Mucosa of gallbladder (tissue), 1 donor: ENCODE data around the gene JARID2. TPM values are rescaled to one million over a fixed set of nuclear protein-coding genes. Genes with fewer than 3 reads are reported as not detected.

Experiments used
- DNase-seq: peaks from one replicate; pipeline ENCODE4 v3.0.0-alpha.2; 2020; ENCODE audit warnings: low spot score
- total RNA-seq: library from RNA; stranded (reverse); gene quantifications from one replicate; pipeline ENCODE4 v1.2.1, GENCODE V29; 2021
- donor health status: DM: no; HTN: no; CAD: no.

JARID2 gene
- total RNA-seq, 1 donor from 2014 or later, result 10.7 TPM

DNA sequence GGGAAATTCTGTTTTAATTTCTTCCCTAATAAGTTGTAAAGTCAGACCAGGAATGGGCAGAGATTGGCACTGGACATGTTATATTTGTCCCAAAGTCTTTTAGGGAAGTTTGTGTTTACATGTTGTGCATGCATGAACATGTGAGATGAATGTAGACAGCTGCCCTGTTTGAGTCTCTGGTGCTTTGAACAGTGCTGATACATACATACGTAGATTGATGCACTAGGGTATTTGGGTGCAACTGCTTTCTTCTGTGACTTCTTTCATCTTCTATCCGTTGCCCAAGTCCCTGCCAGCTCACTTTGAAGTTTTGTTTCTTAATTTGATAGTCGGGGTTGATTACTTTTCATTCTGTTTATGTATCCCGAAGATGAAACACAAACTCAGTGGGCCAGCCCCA lies 216.4 kb downstream of the JARID2 start:
- DNase-seq, result no peak

DNA sequence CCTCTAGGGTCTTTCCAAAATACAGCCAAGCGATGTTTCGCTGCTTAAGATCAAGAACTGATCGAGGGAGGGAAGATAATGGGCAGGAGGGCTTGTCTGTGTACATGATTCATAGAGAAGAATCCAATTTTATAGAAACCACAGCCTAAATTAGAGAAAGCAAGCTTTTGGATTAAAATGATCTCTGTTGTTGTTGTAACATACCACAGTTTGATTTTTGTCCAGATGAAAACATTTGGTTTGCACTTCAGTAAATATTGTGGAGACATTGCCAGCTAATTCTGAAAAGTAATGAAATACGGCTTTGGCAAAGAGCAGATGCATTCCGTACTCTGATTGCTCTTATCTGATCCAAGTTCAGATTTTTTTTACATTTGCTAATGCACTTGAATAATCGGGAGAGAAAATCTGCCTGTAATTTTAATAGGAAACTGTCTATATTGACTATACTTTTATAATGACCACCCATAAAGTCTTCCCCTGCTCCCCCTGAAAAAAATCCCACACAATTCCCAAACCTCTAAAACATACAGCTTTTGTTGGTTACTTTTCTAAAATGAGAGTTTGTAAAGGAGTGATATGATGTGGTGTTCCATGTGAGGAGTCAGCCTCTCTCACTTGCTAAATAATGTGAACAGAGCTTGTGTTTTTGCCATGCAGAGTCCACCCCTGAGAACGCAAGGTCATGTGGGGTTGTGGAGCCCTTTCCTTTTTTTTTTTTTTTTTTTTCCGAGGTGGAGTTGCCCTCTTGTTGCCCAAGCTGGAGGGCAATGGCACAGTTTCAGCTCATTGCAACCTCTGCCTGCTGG lies 217.1 kb downstream of the JARID2 start:
- DNase-seq, result no peak

DNA sequence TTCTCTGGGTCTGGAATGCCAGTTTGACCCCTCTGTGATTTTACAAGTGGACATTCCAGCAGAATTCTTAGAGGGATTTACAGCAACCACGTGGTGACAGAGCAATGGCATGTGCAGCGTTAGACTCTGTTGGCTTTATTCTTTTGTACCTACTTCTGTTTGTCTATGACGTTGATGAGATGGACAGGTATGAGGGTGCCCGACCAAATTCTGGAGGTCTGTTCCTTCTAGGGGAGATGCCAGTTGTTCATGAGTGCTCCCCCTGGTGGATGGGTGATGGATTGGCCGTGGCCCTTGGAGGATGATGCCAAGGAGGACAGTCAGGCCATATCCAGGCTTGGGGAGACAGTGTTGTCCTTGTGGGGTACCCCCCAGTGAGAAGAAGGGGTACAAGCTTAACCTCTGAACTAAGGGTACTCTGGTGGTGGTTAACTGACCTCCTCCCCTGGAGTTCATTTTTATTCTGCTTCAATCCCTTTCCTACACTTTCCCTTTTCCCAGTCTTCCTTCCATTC lies 218.4 kb downstream of the JARID2 start:
- DNase-seq, result no peak

DNA sequence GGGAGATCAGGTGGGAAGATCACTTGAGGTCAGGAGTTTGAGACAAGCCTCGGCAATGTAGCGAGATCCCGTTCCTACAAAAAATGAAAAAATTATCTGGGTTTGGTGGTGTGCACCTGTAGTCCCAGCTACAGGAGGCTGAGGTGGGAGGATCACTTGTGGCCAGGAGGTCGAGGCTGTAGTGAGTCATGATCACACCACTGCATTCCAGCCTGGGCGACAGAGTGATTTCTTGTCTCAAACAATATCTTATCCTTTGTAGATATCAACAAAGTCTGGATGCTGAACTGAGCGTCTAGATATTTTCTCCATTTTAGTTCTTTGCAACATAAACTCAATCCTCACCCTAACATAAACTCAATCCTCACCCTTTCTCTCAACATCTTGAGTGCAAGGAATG lies 219.3 kb downstream of the JARID2 start:
- no peak for DNase-seq

DNA sequence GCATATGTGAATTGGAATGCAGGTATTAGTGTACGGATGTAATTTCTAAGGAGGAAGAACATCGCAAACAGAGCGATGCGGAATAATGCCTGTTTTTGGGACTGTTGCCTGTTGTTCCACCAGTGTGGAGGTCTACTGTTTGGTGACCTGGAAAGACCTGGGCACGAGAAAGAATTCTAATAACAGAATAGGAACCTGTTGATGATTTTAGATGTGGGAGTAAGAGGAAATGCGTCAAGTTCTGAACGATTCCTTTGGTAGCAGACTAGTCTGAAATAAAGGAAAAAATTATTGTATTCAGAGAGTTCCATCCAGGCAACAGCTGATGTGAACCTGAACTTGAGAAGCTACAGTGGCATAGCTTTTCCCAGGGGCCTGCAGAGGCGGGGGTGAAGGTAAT lies 224.9 kb downstream of the JARID2 start:
- no peak for DNase-seq

DNA sequence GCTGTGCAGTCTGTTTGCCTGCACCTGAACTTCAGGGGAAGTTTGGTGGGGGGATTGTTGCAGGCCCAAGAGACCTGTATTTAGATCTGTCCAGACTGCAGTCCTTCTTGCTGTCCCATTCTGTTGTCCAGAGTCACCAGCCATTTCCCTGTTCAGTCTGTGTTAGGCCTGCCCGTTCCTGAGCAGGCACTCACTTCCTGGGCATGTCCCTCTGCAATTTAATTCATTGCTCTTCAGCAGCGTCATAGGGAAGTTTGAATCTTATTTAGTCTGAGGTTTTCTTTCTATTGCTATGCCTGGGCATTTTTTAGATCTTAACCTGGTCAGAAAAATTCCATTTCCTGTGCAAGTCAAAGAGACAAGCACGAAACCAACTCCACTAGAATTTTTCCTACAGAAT lies 226.8 kb downstream of the JARID2 start:
- no peak for DNase-seq

DNA sequence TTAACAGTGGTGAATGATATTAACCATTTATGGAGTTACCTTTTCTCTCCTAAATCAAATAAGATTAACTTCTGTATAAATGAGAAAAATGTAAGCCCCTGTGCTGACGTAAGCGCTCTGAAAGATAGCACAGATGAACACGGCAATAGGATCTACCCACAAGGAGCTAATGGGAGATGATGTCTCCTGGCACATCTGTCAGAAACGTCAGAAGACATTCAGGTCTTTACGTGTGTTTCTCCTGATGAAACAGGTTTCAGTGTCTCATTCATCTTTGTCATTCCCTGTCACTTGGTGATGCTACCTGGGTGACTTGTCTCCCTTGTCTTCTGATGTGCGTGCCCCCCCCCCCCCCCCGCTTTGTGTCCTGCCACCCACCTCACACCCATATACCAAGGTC lies 227.3 kb downstream of the JARID2 start:
- no peak for DNase-seq

DNA sequence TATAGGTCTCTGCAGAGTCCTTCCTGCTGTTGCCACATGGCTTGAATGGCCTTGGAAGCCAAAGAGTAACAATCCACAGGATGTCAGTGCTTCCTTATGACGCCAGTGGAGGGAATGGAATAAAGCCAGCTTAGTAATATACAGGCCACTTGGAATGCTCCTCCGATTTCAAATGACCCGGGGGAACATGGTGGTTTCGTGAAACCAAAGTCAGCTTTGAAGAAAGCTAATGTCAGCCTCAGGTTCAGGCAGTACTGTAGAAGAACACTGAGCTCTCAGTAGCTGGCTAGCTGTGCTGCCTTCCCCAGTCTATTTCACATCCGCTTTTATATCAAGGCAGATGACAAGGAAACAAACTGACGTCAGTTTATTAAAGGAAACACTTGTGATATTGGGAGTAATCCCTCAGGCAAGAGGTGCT lies 227.9 kb downstream of the JARID2 start:
- no peak for DNase-seq

DNA sequence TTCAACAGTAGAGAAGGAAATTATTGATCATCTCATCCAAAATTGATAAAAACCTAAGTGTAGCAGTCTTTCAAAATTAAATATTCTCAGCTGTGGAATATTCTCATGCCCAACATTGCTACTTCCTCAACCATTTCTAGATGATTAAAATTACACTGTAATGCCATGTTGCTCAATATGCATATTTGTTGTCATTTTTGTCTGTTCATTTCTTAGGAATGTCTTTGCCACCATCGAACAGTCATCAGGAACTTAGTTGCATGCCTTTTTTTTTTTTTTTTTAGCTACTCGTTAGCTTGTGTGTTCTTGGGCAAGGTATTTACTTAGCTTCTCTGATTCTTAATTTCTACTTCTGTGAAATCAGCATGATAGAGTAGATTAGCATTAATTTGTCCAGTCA lies 228.3 kb downstream of the JARID2 start:
- no peak for DNase-seq

DNA sequence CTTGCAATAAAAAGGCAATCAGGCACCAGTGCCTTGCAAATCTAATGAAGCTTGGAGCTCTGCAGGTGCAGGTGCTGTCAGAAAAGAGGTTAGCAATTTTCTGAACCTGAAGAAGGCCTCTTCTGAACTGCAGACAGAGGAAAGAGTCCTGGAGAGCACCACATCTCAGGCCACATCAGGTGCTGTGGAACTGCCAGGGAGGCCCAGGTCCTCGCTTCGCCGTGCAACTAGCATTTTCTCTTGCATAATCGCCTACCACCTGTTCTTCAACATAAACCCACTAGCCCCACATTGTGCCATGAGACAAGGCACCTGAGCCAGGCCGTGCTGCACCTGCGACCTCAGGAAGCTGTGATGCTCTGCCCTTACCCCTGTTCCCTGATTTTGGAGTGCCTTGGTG lies 229.4 kb downstream of the JARID2 start:
- DNase-seq, result no peak

DNA sequence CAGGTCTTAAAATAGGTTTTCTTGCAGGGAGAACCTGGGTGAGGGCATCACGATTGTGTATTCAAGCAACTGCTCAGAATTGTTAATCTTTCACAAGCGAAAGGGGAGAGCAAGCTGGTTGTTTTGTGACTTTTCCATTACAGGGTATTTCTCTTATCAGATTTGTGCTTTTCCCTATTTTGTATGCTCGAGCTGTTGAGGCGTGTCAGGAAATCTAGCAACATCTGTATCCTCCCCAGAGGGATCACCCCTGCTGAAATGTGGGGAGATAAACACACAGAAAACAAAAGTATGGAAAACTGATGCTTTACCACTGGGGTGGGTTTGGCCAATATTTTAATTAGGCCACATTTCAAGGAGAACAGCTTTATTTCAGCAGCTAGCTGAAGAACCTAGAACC lies 230.0 kb downstream of the JARID2 start:
- no peak for DNase-seq

DNA sequence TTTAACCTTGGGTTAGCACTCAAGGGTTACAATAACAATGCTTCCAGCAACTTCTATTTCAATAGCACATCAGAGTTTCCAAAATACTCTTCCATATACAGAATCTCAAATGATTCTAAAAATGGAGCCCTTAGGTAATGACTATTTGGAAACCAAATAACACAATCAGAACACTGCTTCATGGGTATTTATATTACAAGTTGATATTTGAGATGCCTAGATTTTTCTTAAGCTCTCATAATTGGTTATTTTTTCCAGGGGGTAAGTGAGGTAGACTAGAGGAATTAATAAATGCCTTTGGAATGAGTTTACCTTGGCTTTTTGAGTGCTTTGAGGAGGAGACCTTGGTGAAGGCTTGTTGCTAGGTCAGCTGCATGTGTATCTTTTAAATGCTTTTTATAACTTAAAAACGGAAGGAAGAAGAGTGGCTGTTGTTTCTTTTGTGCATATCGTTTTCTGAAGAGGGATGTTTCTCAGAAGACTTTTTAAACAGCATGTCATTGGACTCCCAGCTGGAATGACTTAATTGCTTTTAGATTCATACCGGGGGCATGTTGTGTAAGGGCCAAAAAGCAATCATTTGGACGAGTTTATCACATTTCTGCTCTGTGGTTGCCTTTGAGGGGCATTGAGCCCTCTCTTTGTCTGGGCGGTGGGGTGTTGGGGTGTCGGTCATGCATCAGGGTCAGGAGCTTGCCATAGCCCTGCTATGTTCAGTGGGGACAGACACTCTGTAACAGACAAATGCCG lies 230.9 kb downstream of the JARID2 start:
- DNase-seq, result no peak

DNA sequence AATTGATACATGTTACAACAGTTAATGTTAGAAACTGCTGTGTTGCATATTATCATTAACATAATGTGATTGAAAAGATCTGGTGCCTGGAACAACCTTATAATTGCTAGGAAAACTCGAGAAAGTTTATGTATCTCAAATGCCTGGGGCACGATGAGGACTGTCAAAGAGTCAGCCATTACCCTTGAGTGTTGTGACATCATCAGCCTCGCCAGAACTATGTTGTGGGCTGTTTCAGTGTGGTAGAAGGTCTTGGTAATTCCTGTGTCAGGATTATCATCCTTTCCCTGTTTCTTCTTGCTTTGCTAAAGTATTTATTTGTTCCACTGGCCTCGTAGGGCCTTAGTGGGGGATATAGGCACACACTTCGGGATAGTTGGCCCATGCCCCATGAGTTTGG lies 231.9 kb downstream of the JARID2 start:
- no peak for DNase-seq

DNA sequence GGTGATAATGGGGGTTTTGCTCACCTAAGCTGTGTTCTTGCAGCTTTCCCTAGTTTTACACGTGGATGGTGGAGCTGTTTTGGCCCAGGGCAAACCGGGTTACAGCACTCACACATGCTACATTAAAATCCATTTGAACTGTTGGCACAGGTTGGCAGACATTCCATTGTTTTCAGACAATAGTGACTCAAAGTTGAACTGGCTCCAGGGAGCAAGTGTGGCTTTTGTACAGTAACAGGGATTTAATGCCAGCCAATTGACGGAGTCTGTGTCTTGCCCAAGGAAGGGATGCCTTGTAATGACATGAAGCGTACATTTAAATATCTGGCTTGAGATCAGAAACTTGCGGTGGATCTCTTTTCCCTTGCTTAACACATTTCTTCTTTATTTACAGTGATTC lies 233.9 kb downstream of the JARID2 start:
- DNase-seq, result peak; percentile 41

DNA sequence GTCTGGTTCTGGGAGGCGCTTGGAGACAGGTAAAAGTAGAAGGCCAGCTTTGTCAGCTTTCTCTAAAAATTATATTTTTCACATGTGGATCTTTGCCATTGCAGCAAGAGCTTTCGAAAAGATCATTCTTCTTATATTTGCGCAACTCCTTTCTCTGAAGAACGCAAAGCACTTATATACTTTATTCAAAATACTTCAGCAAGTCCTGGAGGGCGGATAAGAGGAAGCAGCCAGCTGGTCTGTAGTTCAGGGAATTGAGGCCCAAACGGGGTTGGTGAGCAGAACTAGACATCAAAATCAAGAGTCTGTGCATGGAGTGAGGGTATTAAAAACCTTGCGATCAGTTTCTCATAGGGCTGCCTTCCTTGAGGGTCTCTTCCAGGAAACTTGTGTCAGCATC lies 234.7 kb downstream of the JARID2 start:
- DNase-seq, result no peak

DNA sequence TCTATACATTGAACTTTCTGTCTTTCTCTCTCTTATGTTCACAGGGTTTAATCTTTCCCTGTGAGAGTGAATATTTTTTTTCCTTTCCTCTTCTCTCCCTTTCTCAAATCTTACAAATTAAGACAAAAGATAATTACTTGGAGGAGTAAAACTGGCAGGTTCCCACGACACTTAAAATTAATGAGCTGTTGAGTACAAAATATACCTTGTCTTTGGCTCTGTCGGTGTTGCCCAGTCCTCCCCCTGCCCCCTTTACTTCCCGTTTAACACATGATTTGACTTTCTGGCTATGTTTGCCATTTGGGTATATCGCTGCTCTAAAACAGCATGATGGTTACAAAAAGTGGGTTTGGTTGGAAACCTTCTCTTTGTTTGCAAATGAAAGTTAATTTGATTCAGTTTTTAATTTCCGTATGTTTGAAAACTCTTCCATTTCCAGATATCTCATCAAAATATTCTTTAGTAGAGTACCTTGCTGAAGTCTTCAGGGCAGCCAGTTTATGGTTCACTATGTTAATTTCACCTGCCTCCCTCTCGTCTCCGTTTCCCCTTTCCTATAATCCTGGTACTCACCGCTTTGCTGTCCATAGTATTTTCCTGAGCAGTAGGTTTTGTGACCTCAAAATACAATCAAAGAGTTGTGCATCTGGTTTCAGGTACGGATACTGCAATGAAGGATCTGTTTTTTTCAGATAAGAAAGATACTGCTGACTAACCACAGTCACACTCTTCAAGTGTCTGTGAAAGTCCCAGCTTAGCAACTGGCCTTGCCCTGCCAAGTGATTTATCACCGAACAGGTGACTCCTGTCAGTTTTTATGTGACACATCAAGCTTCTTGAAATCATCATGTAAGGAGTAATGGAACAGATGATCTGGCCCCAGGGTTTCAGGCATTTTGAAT lies 235.8 kb downstream of the JARID2 start:
- no peak for DNase-seq

DNA sequence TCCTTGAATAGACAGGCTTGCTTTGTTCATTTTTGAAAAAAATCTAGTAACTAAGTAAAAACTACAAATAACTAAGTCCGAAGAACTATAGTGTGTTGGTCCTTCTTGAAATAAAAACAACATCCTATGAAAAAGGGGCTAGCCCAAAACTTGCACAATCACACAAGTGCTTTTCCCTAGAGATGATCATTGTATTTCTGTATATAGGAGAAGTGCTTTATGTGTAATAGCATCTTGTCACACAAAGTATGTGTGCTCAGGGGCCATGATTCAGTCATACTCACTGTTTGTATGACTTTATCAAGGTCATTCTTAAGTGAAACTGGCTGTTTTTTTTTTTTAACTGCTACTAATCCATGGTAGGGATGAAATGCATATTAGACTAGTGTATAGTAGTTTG lies 237.2 kb downstream of the JARID2 start:
- no peak for DNase-seq

DNA sequence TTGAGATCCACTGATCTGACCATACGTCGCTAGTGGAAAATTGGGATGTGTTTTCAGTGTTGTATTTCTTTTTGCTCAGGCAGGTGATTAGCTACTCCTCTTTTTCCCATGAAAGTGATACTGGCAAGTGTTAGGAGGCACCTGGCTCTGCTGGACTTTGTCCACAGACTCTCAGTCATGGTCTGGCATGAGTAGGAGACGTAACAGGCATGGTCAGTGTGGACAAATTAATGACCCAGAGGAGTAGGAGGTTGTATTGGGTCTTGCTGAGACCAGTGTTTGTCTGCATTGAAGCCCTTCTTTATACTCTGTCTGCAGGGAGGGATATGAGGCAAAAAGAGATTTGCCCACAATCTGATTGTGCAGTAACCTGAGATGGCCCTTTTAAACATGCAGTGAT lies 238.3 kb downstream of the JARID2 start:
- DNase-seq, result peak; percentile 59

DNA sequence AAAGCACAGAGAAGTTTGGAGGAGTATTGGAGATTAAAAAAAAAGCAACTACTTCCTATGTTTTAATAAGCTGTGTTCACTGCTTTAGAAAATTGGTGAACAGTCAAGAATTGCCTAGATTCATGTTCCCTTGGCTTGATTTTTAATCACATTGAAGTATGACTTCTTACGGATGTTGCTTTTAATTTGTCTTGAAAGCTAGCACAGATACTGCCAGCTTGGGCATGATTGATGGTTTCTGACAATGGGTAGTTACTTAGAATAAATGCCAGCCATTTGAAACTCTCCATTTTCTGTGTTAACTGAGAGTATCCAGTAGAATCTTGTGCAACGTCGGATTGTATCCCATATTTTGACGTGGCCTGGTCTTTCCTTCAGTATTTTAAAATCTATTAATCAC lies 239.0 kb downstream of the JARID2 start:
- no peak for DNase-seq

DNA sequence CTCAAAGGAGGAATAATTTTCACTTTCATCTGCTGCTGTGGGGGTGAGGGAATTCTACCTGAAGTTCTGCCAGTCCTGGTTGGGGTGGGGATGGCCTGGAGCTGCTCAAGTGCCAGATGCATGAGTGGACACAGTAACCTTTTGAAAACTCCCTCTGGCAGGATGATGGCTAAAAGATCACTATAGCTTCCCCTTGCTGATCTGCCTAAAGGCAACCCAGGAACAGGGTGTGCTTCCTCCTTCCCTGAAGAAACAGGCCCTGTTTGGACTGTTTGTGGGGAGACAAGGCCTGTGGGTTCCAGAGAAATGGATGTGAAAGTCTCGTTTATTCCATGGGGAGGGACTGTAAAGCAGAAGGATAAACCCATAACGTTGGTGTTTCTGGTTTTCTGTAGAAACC lies 240.1 kb downstream of the JARID2 start:
- DNase-seq, result no peak

DNA sequence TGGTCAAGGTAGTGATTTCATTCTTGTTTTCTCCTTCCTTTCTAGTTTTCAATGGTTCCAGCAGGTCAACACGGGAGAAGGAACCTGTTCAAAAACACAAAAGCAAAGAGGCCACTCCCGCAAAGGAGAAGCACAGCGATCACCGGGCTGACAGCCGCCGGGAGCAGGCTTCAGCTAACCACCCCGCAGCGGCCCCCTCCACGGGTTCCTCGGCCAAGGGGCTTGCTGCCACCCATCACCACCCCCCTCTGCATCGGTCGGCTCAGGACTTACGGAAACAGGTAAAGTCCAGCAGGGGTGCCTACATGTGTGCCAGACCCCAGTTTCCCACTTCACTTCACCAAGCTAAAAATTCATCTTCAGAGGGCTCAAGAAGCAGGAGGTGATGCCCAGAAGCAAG lies 241.4 kb downstream of the JARID2 start:
- no peak for DNase-seq
